IMR-90 (cell line): ENCODE measurements around the gene CCDC33.

ENCODE experiments used
- CTCF ChIP-seq: conservative IDR thresholded peaks from 2 replicates; pipeline ENCODE4 v1.5.1; 2012; ENCODE audit warnings: mild to moderate bottlenecking, low read depth, low read length, improper control_type of control experiment
- POLR2A ChIP-seq: IDR thresholded peaks from 2 replicates; pipeline ENCODE4 v1.6.1; 2012; ENCODE audit warnings: mild to moderate bottlenecking, low read depth, low read length

- TF ChIP-seq CTCF (no peak), POLR2A (no peak; the same call in 1 of the 2 replicates)
These were observed 148.9 kb downstream of the CCDC33 start for GRCh38 chr15:74384881-74385643.
